BE2C (cell line): Measurements from ENCODE around the gene SYNDIG1. TPM values are rescaled to one million over a fixed set of nuclear protein-coding genes. Genes with fewer than 3 reads are reported as not detected.

ENCODE experiments used
- DNase-seq: peaks from one replicate; pipeline ENCODE4 v3.0.0-alpha.2; 2020
- H3K27me3 ChIP-seq: fragments of 250-450 bp; sonication (Bioruptor Pico); 2 replicates; pipeline ENCODE4 v1.5.1; 2020; ENCODE audit warnings: mild to moderate bottlenecking
- H3K36me3 ChIP-seq: fragments of 250-450 bp; sonication (Bioruptor Pico); 2 replicates; pipeline ENCODE4 v1.5.1; 2020; ENCODE audit warnings: mild to moderate bottlenecking
- H3K4me1 ChIP-seq: fragments of 250-450 bp; sonication (Bioruptor Pico); 2 replicates; pipeline ENCODE4 v1.5.1; 2020
- H3K4me3 ChIP-seq: 2 replicates; pipeline ENCODE4 v1.5.1; 2011; ENCODE audit warnings: low read depth, low read length
- H3K9me3 ChIP-seq: fragments of 250-450 bp; sonication (Bioruptor Pico); 2 replicates; pipeline ENCODE4 v1.5.1; 2020
- polyA plus RNA-seq: library from polyadenylated mRNA; unstranded; fragments of >200 nt; gene quantifications from one replicate; pipeline ENCODE4 v1.2.1, GENCODE V29; 2012; ENCODE audit warnings: low read depth, missing spikeins; ENCODE audit not compliant: insufficient read length, insufficient read depth
- TF ChIP-seq, protein P1 (sequence below): IDR thresholded peaks from 2 replicates; pipeline ENCODE4 v1.5.1; 2012; ENCODE audit warnings: mild to moderate bottlenecking, low read depth, low read length

The SYNDIG1 gene
- 0.80 TPM for polyA plus RNA-seq

- Histone ChIP-seq H3K9me3 (no peaks in the 10 kb centered on the region), H3K4me1 (no peaks in the 10 kb centered on the region), H3K4me3 (peak within 1 kb of the TSS; percentile 42), H3K27me3 (peaks cover 46% of the 10 kb centered on the region), H3K36me3 (no peaks in the 10 kb centered on the region)
- DNase-seq = peak; percentile 35
- TF ChIP-seq, protein P1, sequence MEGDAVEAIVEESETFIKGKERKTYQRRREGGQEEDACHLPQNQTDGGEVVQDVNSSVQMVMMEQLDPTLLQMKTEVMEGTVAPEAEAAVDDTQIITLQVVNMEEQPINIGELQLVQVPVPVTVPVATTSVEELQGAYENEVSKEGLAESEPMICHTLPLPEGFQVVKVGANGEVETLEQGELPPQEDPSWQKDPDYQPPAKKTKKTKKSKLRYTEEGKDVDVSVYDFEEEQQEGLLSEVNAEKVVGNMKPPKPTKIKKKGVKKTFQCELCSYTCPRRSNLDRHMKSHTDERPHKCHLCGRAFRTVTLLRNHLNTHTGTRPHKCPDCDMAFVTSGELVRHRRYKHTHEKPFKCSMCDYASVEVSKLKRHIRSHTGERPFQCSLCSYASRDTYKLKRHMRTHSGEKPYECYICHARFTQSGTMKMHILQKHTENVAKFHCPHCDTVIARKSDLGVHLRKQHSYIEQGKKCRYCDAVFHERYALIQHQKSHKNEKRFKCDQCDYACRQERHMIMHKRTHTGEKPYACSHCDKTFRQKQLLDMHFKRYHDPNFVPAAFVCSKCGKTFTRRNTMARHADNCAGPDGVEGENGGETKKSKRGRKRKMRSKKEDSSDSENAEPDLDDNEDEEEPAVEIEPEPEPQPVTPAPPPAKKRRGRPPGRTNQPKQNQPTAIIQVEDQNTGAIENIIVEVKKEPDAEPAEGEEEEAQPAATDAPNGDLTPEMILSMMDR = no peak
Measured at GRCh38 chr20:24469116-24469893, at the start of gene SYNDIG1. Gene SYNDIG1, plus strand, starts transcription at chr20:24469629. Its CDS starts 73,469 bp downstream, at chr20:24543098.

DNA sequence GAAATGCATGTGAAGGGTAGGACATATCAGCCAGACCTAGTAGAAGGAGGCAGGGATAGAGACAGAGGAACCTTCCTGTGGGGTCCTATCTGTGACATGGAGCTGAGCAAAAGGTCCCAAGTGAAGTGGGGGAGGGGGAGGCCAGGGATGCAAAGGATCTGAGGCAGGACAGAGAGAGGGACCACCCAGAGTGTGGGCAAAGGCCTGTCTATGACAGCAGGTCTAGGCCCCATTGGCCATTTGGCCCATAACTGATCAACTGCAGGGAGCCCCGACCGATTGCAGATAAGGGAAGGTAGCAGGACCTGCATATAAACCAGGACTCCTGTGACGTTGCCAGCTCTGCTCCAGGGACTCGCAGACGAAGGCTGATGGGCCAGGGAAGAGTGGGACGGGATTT lies 49.6 kb upstream of the SYNDIG1 start:
- no peaks in the 10 kb centered on the region for H3K9me3 ChIP-seq
- H3K27me3 ChIP-seq = no peaks in the 10 kb centered on the region
- peaks cover 4% of the 10 kb centered on the region; the same call in 1 of the 2 replicates for H3K4me1 ChIP-seq
- DNase-seq = no peak
- H3K4me3 ChIP-seq = no peak overlapping the region
- no peaks in the 10 kb centered on the region for H3K36me3 ChIP-seq
- TF ChIP-seq, protein P1 = no peak

DNA sequence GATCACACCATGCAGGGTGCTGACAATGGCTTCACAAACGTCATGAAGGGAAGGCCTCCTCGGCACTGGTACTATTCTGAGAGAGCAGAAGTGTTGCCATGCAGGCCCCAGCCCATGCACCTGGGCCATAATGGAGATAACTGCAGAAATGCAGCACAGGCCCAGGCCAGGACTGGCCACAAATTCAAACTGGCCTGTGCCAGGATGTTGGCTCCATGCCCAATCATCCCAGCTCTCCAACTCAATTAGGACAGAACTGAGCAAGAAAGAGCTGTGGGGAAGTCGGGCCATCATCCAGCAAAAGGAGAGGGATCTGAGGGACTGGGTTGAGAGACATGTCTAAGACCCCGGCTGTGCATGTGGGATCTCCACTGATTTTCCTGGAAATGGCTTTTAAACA lies 48.9 kb upstream of the SYNDIG1 start:
- Histone ChIP-seq H3K9me3 (no peaks in the 10 kb centered on the region), H3K36me3 (no peaks in the 10 kb centered on the region), H3K4me3 (no peak overlapping the region), H3K4me1 (peaks cover 4% of the 10 kb centered on the region; the same call in 1 of the 2 replicates), H3K27me3 (no peaks in the 10 kb centered on the region)
- TF ChIP-seq, protein P1 = no peak
- DNase-seq = peak; percentile 60

DNA sequence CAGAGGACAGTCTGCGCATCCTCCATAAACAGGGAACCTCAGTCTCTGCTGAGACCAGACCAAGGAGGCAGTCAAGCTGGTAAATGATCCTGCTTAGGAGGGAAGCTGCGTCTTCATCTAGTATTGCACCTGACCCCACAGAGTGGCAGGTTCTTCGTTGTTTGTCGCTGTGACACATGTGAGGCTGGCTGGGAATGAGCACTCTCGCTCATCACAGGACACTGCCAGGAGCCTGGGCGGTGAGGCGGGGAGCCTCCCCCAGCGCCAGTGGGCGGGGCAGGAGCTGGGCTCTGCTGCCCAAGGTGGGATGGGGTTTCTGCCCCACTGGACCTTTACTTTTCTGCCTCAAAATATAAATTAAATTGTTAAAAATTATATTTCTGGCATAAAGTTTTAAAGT lies 48.4 kb upstream of the SYNDIG1 start:
- no peak overlapping the region for H3K4me3 ChIP-seq
- TF ChIP-seq, protein P1 = no peak
- H3K36me3 ChIP-seq = no peaks in the 10 kb centered on the region
- H3K9me3 ChIP-seq = no peaks in the 10 kb centered on the region
- H3K4me1 ChIP-seq = peaks cover 4% of the 10 kb centered on the region; the same call in 1 of the 2 replicates
- H3K27me3 ChIP-seq = no peaks in the 10 kb centered on the region
- DNase-seq = no peak

- H3K27me3 ChIP-seq = no peaks in the 10 kb centered on the region
- H3K4me1 ChIP-seq = peaks cover 4% of the 10 kb centered on the region; the same call in 1 of the 2 replicates
- no peaks in the 10 kb centered on the region for H3K9me3 ChIP-seq
- TF ChIP-seq, protein P1 = no peak
- H3K4me3 ChIP-seq = no peak overlapping the region
- H3K36me3 ChIP-seq = no peaks in the 10 kb centered on the region
- DNase-seq = no peak
Measured at GRCh38 chr20:24422091-24422760, 47.2 kb upstream of the SYNDIG1 start.
